HepG2 (cell line): ENCODE measurements around the gene TMC4. TPM values are rescaled to one million over a fixed set of nuclear protein-coding genes. Genes with fewer than 3 reads are reported as not detected.
A peak's percentile ranks its signal among the peaks of the same experiment; 100 is the strongest.

ENCODE experiments used
- NFAT5 ChIP-seq: sonication (generic); formaldehyde crosslinking; IDR thresholded peaks from 2 replicates; pipeline ENCODE4 v1.4.0; 2020; ENCODE audit warnings: missing genetic modification reagents
- RFX1 ChIP-seq: fragments of 450-650 bp; IDR thresholded peaks from 2 replicates; pipeline ENCODE4 v1.6.1; 2017
- SKI ChIP-seq: fragments of 450-650 bp; IDR thresholded peaks from one replicate; pipeline ENCODE4 v1.6.1; 2018; ENCODE audit warnings: mild to moderate bottlenecking; ENCODE audit not compliant: partially characterized antibody
- SUZ12 ChIP-seq: fragments of 150-350 bp; IDR thresholded peaks from 2 replicates; pipeline ENCODE4 v1.6.1; 2014; ENCODE audit warnings: low read depth, low read length
- ZNF18 ChIP-seq: sonication (generic); formaldehyde crosslinking; IDR thresholded peaks from 2 replicates; pipeline ENCODE4 v1.8.0; 2022; ENCODE audit warnings: mild to moderate bottlenecking, missing genetic modification reagents; ENCODE audit not compliant: insufficient replicate concordance
- ZNF562 ChIP-seq: sonication (generic); formaldehyde crosslinking; IDR thresholded peaks from 2 replicates; pipeline ENCODE4 v1.8.0; 2022; ENCODE audit warnings: missing genetic modification reagents, borderline replicate concordance
- ZNF670 ChIP-seq: sonication (generic); formaldehyde crosslinking; IDR thresholded peaks from 2 replicates; pipeline ENCODE4 v1.8.0; 2022; ENCODE audit warnings: mild to moderate bottlenecking, missing genetic modification reagents, borderline replicate concordance
- ZNF850 ChIP-seq: sonication (generic); formaldehyde crosslinking; conservative IDR thresholded peaks from 2 replicates; pipeline ENCODE4 v1.9.0; 2021; ENCODE audit warnings: mild to moderate bottlenecking, missing genetic modification reagents
- polyA plus RNA-seq, 8 experiments: library from polyadenylated mRNA; depleted of rRNA in 3 of 8; stranded (reverse) in 7 of 8; unstranded in 1 of 8; fragments of >200 nt; fragmentation: Illumina TruSeq in 4 of 8; extraction: Trizol in 4 of 8; gene quantifications; 2 replicates each; pipeline versions ENCODE4 v1.2.1 to v1.2.3, GENCODE V29; 2011 to 2016; ENCODE audit warnings: low read depth in 4 of 8, missing spikeins in 1 of 8, mixed read lengths in 1 of 8; ENCODE audit not compliant: insufficient read depth in 1 of 8
- total RNA-seq, 5 experiments: library from RNA; depleted of rRNA; stranded (reverse); fragments of >200 nt; fragmentation: Illumina TruSeq; extraction: Trizol; gene quantifications; 2 replicates each; pipeline ENCODE4 v1.2.3, GENCODE V29; 2016; ENCODE audit warnings: low read depth in 1 of 5
- TF ChIP-seq, protein P1 (sequence below): sonication (generic); formaldehyde crosslinking; IDR thresholded peaks from 2 replicates; pipeline ENCODE4 v1.4.0; 2020; ENCODE audit warnings: missing genetic modification reagents, borderline replicate concordance
- TF ChIP-seq, protein P2 (sequence below): sonication (generic); formaldehyde crosslinking; IDR thresholded peaks from 2 replicates; pipeline ENCODE4 v1.4.0; 2020; ENCODE audit warnings: missing genetic modification reagents

TMC4 gene
- total and polyA plus RNA-seq, 2 of the 13 experiments (the other 11 are each of a cell fraction or from before 2014, with no cell fraction given) = 0.13 to 0.24 TPM

- TF ChIP-seq ZNF18 (CRISPR knock-in tag) = peak; percentile 29
- TF ChIP-seq, protein P1, sequence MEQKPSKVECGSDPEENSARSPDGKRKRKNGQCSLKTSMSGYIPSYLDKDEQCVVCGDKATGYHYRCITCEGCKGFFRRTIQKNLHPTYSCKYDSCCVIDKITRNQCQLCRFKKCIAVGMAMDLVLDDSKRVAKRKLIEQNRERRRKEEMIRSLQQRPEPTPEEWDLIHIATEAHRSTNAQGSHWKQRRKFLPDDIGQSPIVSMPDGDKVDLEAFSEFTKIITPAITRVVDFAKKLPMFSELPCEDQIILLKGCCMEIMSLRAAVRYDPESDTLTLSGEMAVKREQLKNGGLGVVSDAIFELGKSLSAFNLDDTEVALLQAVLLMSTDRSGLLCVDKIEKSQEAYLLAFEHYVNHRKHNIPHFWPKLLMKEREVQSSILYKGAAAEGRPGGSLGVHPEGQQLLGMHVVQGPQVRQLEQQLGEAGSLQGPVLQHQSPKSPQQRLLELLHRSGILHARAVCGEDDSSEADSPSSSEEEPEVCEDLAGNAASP = no peak
- peak; percentile 94 for TF ChIP-seq SUZ12
- TF ChIP-seq NFAT5 (CRISPR knock-in tag) = 0 out of 2 replicates have a peak, but pooled peaks have one; percentile 15
- TF ChIP-seq ZNF670 = peak; percentile 71; the same call in 1 of the 2 replicates
- no peak for TF ChIP-seq ZNF562 (CRISPR knock-in tag)
- TF ChIP-seq, protein P2, sequence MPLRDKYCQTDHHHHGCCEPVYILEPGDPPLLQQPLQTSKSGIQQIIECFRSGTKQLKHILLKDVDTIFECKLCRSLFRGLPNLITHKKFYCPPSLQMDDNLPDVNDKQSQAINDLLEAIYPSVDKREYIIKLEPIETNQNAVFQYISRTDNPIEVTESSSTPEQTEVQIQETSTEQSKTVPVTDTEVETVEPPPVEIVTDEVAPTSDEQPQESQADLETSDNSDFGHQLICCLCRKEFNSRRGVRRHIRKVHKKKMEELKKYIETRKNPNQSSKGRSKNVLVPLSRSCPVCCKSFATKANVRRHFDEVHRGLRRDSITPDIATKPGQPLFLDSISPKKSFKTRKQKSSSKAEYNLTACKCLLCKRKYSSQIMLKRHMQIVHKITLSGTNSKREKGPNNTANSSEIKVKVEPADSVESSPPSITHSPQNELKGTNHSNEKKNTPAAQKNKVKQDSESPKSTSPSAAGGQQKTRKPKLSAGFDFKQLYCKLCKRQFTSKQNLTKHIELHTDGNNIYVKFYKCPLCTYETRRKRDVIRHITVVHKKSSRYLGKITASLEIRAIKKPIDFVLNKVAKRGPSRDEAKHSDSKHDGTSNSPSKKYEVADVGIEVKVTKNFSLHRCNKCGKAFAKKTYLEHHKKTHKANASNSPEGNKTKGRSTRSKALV (CRISPR knock-in tag) = no peak
- no peak for TF ChIP-seq RFX1
- TF ChIP-seq SKI = no peak
- peak; percentile 36; the same call in 1 of the 2 replicates for TF ChIP-seq ZNF850 (CRISPR knock-in tag)
These were observed 57.6 kb downstream of the TMC4 start, which contains the start of the genes PRPF31 and TFPT (continued) for GRCh38 chr19:54115109-54116063.
